ENCODE measurements around the gene ACVR1B.
"Not testable (repeated sequence)": the region's sequence is repeated elsewhere in the genome, so short reads cannot be mapped to it uniquely, and the experiment has no call there.

The ACVR1B gene

DNA sequence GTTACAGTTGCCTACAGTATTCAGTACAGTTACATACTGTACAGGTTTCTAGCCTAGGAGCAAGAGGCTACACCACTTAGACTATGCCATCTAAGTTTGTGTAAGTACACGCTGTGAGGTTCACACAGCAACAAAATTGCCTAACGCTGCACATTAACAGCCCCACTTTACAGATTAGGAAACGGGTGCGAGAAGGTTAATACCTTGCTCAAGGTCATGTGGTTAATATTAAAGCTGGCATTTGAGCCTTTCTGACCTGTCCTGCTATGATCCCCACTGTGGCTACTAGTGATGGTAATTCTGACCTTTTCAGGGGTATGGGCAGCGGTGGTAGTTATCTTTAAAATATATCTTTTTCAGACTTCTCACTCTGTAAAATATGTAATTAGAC lies 20.9 kb downstream of the ACVR1B start:
- no peak for DNase-seq

GRCh38 chr12:51972849-51973273 lies 21.4 kb downstream of the ACVR1B start:
- DNase-seq = no peak

DNA sequence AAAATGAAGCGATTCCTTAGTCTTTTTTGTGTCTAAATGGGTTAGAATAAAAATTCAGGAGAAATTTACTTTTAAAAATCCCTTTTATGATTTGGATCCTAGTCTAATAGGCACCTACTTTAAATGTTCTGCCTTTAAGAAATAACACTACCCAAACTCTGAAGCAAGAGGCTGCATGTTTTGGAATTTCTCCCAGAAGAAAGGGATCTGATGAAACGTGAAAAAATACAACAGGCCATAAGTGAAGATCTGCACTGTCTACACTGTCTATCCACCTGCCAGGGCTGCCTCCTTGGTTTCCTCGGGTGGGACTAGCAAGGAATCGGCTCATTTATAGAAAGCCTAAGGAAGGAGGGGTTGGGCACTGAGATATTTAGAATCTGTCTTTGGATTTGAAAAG lies 22.1 kb downstream of the ACVR1B start:
- DNase-seq = no peak

DNA sequence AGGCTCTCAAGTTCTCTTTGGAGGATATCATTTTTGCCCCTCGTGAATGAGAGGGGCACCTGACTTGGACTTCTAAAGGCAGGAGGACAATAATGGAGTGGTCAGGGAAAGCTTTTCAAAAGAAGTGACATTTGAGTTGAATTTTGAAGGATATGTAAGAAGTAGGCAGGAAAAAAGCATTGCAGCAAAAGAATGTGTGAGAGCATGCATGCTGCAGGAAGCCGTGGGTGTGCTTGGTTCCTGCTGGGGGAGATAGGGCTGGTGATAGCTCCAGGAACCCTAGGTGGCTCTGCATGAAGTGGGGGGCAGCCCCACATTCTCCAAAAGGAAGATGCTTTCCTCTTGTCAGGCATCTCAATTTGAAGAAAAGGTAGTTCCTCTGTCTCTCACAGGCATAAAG lies 23.1 kb downstream of the ACVR1B start:
- no peak for DNase-seq

GRCh38 chr12:51975196-51975595 lies 23.7 kb downstream of the ACVR1B start:
- DNase-seq = no peak

DNA sequence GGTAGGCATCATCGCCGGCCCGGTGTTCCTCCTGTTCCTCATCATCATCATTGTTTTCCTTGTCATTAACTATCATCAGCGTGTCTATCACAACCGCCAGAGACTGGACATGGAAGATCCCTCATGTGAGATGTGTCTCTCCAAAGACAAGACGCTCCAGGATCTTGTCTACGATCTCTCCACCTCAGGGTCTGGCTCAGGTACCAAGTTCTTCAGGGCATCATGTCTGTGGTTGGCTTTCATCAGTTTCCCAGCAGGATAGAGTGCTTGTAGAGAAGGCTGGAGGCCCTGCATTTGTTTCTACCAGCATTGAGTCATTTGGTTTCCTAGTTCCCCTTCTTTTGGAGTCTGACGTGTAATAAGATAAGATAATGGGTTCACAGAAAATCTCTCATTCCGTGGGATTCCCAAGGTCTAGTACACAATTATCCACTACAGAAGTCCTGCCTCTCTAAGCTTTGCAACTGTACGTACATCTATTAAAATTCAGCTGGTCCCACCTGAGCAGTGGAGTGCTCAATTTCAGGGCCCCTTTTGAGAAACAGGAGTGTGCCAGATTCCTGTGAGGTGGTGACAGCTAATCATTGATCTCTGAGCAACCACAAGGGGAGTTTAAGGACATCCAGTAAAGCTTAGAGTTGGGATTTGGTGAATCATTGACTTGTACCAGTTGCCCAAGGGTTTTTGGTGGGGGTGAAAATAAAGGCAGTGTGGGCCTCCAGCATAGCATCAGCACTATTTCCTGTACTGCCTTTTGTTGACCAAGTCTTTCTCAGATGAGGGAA lies 25.1 kb downstream of the ACVR1B start:
- no peak for DNase-seq

DNA sequence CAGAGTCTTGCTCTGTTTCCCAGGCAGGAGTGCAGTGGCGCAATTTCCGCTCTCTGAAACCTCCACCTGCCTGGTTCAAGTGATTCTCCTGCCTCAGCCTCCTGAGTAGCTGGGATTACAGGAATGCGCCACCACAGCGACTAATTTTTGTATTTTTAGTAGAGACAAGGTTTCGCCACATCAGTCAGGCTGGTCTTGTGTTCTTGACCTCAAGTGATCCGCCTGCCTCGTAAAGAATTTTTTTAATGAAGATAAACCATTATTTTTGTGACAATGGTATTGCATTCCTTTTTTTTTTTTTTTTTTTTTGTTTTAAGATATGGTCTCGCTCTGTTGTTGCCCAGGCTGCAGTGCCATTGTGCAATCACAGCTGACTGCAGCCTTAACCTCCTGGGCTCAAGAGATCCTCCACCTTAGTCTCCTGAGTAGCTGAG lies 25.8 kb downstream of the ACVR1B start:
- DNase-seq = no peak

- not testable (repeated sequence) for DNase-seq
Observed at GRCh38 chr12:51979306-51979705, 27.8 kb downstream of the ACVR1B start.

DNA sequence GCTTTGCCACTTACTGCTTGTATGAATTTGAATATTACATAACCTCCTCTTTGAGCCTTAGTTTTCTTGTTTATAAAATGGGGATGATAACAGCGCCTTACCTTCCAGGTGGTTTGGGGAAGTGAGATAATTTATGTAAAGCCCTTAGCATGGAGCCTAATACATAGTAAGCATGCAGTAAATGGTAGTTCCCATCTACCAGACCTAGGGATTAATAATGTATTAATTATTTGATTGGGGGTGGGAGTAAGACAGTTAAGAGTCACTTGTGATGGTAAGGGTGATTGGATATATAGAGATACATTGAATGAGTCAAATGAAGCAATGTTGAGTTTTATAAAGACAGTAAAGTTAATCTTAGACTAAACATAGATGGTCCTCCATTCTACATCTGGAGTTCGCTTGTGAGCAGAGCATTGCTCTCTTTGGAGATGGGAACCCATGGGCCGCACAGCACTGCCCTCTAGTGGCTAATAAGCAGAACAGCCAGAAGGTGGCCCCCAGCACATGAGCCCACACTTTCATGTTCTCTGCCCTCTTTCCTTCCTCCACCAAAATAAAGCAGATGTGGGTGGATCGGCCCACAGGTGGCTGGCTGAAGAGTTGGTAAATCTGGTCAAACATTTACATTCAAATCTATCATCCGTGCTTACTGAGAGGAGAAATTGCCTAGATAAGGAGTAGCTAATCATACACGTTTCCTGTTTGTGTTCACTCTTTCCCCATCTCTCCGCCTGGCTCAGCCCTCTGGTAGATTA lies 28.7 kb downstream of the ACVR1B start:
- DNase-seq = no peak

- DNase-seq = no peak
Observed at GRCh38 chr12:51980809-51981127, 29.3 kb downstream of the ACVR1B start.

DNA sequence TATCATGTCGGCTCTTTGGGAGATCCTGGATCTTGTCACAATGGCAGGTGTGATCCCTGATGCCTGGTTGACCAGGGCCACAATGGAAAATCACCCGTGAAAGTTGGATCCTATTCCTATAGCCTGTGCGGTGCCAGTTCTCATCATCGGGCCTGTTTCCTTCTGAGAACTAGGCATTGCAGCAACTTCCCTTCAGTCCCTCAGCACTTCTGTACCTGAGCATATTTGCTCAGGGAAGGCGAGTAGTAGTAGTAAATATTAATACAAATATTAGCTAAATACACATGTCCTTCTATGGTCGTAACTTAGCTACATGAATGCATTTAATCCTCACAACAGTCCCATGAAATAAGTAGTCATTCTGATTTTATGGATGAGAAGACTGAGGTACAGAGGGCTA lies 33.2 kb downstream of the ACVR1B start:
- DNase-seq = no peak

- DNase-seq = no peak
Observed at GRCh38 chr12:51985154-51985835, 33.8 kb downstream of the ACVR1B start.

GRCh38 chr12:51986834-51987233 lies 35.3 kb downstream of the ACVR1B start:
- DNase-seq = no peak

- DNase-seq = no peak
Observed at GRCh38 chr12:51992246-51992645, 40.7 kb downstream of the ACVR1B start.

- DNase-seq = no peak
Observed at GRCh38 chr12:51994539-51994820, 43.0 kb downstream of the ACVR1B start.

DNA sequence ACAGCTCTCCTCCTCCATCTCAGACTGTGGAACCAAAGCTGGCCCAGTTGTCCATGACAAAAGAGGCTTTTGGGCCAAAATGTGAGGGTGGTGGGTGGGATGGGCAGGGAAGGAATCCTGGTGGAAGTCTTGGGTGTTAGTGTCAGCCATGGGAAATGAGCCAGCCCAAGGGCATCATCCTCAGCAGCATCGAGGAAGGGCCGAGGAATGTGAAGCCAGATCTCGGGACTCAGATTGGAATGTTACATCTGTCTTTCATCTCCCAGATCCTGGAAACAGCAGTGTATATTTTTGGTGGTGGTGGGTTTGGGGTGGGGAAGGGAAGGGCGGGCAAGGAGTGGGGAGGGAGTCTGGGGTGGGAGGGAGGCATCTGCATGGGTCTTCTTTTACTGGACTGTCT lies 43.5 kb downstream of the ACVR1B start:
- DNase-seq = no peak

DNA sequence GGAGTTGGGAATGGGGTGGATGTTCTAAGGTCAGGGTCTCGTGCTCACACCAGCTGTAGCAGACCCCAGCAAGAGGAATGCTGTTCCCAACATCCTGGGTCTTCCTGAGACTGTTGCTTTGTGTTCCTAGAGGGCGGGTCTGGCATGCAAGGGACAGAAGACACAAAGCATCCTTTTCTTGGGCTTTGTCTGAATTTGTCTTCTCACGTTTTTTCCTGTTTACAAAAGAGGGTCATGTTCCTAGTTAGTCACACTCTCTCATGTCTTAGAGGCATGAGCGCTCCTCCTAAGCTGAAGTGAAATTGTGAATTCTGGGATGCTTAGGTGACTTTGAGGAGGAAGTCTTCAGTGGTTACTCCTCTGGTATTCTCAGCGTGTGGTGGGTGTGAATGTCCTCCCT lies 45.6 kb downstream of the ACVR1B start:
- DNase-seq = no peak

- no peak for DNase-seq
Observed at GRCh38 chr12:52003016-52003550, 51.6 kb downstream of the ACVR1B start.

DNA sequence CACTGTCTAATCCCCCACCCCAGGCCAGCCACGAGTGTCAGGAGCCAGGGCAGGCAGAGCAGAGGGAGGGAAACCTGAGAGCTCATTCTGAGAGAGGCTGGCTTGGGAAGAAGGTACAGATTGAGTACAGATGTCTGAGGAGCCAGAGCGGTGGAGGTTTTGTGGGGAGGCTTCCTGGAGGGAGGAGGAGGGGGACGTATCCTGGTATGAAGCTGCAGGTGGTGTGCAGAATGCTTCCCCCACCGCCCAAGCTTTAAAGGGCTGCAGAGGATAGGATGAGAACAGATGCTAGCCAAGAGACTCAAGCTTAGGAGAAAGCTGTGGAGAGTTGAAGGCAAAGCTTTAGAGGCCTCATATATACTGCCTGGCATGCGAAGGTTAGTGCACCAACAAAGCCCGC lies 52.1 kb downstream of the ACVR1B start:
- peak; percentile 70 for DNase-seq

DNA sequence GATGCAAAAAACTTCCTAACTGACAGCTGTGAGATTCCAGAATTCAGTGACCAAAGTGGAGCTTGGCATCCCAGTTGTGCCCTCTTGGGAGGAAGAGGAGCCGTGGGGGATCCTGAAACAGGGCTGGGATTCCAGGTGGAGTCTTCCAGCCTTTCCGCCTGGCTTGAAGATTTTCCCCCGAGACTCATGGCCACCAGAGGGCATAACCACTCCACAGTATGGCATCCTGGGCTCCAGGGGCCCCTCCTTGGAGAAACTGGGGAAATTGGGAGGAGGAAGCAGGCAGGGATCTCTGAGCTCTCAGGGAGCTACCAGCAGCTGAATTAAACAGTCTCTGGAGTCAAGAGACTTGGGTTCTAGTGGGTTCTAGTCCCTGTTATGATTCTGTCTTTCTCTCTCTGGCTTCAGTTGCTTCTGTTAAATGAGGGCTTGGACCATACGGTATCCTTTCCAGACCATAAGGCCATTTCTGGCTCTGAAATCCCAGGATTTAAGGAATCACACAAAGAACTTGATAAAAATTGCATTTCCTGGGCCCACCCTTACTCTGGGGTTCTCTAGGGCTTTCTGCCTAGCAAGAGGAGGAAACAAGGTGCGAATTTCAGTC lies 52.6 kb downstream of the ACVR1B start:
- peak; percentile 16 for DNase-seq

DNA sequence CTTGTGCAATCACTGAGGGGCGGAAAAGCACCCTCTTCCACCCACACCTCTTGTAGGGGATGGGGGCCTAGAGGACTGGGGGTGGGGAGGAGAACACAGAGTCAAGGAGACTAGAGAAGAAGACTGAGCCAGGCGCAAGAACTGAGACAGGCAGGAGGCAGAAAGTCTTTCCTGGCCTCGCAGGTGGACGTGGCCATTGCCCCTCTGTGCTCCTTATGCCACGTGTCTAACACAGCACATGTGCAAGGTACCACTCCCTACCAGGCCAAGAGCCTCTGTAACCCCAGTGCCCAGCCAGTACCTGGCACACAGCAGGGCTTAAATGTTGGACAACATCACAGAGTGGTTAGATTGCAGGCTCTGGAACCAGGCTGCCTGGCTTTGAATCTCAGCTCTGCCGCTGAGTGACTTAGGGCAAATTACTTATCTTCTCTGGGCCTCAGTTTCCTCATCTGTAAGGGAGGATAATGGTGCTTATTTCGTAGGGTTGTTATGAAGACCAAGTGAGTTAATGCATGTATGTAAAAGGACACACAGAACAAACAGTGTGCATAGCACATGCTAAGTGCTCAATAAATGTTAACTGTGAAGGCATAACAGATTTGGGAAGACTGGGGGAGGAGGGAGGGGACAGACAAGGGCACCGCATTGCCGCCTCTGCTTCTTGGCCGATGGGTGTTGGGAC lies 53.9 kb downstream of the ACVR1B start:
- no peak for DNase-seq

DNA sequence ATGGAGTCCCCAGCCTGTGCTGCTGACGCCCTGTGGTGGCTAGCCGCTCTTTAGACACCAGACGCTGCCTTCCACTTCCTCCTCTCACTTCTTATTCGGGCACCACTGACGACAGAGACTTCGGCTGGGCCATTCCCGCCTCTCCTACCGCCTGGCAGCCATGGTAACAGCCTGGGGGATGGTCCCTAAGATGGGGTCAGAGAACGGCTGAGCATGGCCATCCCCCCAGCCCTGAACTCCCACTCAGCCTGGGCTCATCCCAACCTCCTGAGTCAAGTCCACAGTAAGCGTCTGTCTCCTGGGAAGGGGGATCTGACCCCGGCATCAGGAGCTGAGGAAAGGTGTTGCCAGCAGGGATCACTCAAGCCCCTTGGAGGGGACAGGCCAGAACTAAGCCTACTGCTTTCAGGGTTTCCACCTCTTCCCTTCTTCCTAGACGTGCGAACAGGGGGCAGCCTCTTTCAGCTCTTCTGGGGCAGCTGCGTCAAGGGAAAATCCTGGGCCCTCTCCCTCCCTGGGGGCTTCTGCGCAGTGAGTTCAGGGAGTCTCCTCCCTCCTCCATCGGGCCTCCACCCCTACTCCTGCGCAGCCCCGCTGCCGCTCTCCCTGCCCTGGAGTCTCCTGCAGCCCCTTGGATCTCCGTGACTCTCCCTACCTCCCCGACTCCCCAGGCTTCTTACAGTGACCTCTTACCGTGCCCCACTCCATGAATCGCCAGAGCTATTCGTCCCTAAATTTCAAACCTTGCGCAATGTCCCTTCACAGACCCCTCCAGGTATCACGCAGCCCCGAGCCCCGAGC lies 54.6 kb downstream of the ACVR1B start:
- no peak for DNase-seq
